LoVo (cell line): ENCODE results near the gene KRTCAP2.

Experiments
- DNase-seq: peaks from one replicate; pipeline ENCODE4 v3.0.0-alpha.2; 2016; ENCODE audit warnings: low spot score

KRTCAP2 gene

DNA sequence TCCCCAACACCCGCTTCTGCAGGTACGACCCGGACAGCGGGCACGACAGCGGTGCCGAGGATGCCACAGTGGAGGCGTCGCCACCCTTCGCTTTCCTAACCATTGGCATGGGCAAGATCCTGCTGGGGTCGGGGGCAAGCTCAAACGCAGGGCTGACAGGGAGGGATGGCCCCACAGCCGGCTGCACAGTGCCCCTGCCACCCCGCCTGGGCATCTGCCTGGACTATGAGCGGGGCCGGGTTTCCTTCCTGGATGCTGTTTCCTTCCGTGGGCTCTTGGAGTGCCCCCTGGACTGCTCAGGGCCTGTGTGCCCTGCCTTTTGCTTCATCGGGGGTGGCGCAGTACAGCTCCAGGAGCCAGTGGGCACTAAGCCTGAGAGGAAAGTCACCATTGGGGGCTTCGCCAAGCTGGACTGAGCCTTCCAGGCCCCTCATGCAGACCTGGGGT, 10.7 kb upstream of the KRTCAP2 start:
- DNase-seq = no peak

DNA sequence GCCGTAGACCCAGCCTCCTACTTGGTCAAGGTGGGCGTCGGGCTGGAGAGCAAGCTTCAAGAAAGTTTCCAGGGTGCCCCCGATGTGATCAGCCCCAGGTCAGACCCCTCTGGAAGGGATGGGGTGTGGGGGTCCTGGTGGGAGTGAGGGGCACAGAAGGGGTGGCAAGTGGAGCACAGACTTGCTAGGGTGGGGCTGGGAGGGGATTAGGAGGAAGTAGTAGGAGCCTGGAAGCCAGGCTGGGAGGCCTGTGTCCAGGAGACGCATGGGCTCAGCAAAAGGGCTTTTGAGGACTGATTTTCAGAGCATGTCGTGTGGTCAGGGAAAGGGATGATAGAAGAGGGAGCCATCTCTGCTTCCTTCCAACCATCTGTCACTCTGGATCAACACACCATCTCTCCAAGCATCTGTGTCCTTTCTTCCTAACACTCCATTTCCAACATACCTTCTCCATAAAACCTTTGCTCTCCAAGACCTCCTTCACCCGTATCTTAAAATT, 9.0 kb upstream of the KRTCAP2 start:
- DNase-seq = no peak

DNA sequence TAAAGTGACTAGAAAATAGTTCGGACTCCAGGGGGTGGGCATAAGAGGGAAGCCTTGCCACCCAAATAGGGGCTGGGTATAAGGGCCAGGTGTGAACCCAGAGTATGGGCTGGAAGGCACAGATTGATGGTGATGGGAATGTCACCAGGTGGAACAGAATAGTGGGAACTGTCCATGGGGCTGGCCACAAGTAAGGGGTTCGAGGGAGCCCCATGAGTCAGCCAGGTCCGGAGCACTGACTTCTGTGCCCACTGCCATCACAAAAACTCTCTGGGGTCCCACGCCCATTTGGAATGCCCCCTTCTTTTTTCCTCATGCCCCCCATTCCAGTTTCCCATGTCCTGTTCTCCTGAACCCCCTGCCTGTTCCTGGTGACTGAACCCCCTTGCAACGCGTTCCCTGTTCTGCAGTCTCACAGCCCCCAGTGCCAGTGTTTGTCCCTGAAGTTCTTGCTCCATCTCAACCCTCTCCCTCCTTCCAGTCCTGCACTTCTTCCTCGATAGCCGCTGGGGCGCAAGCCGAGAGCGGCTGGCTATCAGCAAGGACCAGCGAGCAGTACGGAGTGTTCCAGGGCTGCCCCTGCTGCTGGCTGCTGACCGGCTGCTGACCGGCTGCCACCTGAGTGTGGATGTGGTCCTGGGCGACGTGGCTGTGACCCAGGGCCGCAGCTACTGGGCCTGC, 8.4 kb upstream of the KRTCAP2 start:
- no peak for DNase-seq

DNA sequence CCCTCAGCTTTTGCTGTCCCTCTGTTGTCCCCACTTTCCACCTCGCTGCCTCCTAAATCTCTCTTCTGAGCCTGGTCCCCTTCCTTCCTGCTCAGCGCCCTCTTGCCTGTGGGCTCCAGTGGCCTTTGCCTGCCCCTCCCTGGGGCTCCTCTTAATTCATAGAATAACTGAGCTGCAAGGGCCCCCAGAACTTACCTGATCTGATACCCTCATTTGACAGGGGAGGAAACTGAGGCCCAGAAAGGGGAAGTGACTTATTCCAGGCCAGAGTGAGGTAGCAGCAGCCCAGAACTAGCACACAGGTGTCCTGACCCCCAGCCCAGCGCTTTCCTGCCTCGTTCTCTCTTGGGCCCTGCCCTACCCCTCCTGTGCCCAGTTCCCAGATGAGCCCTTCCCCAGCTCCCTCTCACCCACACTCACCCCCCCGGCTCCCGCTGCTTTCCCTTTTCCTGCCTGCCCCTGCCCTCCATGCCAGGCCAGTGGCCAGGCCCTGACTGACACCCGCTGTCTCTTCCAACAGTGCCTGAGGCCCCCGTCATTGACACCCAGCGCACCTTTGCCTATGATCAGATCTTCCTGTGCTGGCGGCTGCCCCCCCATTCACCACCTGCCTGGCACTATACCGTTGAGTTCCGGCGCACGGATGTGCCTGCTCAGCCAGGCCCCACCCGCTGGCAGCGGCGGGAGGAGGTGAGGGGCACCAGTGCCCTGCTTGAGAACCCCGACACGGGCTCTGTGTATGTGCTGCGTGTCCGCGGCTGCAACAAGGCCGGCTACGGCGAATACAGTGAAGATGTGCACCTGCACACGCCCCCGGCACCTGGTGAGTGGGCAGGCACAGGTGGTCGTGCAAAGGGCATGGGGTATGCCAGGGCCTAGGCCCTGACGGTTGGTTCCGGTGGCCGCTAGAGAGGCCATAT, 6.3 kb upstream of the KRTCAP2 start:
- DNase-seq = no peak

DNA sequence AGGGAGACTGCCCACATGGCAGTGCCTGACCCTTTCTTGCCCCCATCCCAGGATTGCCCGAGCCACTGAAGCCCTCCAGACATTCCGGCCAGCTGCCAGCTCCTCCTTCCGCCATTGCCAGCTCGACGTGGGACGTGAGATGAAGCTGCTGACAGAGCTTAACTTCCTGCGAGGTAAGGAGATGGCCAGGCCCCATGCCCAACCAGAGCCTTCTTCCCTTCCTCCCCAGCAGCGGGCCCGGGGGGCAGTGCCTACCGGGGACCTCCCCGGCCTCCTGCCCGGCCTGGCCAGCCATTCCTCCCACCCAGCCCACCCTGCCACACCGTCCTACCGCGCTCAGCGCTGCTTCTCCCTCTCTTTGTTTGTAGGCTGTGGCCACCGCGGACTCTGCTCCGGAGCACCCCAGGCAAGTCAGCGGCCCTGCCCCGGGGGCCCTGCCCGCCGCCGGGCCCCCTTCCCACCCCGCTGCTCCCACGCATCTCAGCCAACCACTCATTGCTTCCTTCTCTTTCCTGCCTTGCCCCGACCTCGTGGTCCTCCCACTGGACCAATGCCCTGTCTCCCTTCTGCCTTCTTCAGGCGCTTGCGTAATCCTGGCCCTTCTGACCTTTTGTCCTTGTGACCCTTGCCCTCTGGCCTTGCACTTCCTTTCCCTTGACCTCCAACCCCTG, 5.5 kb upstream of the KRTCAP2 start:
- no peak for DNase-seq

DNA sequence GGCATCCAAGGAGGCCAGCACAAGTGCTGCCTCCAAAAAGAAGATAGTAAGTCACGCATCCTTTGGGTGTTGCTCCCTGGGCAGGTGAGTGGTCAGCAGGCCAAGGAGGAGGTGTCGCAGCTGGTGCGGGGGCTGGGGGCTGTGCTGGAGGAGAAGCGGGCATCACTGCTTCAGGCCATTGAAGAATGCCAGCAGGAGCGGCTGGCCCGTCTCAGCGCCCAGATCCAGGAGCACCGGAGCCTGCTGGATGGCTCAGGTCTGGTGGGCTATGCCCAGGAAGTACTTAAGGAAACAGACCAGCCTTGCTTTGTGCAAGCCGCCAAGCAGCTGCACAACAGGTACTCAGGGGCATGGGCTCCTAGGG, 4.8 kb upstream of the KRTCAP2 start:
- no peak for DNase-seq

DNA sequence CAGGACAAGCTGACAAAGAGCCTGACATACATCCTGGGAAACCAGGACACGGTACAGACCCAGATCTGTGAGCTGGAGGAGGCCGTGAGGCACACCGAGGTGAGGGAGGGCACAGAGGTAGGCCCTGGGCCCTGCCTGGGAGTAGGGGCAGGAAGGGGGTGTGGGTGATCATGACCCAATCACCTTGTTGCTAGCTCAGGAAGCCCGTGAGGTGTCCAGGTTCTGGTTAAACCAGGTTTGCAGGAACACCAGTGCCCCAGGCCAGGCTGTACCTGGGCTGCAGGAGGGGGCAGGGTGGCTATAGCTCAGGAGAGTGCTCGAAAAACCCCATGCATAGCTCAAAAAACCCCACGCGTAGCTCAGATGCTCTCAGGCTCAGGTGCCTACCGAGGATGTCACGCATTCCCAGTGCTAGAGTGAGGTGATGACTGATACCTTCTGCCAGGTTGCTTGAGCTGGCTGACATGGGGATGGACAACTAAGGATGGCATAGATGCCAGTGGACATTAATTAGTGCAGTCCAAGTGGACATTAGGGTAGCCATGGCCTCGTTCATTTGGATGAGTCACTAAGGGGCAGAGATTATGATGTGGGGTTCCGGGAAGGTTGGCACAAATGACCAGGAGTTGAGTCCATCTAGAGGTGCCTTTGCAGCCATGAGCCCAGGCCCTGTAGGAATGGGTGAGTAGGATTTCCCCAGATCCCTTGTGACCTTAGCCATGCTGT, 4.3 kb upstream of the KRTCAP2 start:
- DNase-seq = no peak

DNA sequence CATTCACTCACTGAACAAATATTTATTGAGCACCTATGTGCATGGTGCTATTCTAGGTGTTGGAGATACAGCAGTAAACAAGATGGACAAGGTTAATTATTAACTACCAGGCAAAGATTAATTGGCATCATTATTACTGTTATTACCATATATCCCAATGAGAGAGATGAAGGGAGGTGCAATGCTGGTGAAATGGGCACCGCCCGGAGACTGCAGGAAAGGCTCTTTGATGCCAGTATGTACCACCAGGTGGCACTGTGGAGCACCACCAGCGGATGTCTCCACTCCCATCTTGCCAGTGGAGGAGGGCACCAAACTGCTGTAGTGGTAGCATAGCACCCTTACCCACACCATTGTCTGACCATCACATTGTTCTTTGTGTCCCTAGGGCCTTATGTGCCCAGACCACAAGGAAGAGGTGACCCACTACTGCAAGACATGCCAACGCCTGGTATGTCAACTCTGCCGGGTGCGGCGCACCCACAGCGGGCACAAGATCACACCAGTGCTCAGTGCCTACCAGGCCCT, 3.5 kb upstream of the KRTCAP2 start:
- DNase-seq = peak; percentile 78

DNA sequence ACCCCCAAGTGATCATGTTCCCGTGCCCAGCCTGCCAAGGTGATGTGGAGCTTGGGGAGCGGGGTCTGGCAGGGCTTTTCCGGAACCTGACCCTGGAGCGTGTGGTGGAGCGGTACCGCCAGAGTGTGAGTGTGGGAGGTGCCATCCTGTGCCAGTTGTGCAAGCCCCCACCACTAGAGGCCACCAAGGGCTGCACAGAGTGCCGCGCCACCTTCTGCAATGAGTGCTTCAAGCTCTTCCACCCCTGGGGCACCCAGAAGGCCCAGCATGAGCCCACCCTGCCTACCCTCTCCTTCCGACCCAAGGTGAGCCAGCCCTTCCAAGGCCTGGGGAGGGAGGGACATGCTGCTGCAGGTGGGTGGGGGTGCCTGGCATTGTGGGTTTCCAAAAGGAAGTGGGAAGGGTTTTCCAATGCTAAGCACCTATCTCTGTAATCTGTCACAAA, 2.8 kb upstream of the KRTCAP2 start:
- no peak for DNase-seq

DNA sequence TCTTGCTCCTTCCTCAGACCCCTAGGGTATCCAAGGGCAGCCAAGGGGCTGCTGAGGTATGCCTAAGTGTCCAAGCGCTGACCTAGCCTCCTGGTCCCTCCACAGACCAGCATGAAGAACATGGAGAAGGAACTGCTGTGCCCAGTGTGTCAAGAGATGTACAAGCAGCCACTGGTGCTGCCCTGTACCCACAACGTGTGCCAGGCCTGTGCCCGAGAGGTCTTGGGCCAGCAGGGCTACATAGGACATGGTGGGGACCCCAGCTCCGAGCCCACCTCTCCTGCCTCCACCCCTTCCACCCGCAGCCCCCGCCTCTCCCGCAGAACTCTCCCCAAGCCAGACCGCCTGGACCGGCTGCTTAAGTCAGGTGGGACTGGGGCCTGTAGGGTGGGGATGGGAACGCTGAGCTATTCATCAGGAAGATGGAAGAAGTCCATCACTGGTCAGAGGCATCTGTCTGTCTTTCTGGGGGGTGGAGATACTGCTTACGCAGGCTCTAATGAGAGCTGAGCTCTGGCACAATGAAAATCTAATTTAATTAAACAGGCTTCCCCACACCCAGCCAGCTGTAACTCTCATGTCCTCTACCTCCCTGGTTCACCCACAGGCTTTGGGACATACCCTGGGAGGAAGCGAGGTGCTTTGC, 2.3 kb upstream of the KRTCAP2 start:
- DNase-seq = no peak

DNA sequence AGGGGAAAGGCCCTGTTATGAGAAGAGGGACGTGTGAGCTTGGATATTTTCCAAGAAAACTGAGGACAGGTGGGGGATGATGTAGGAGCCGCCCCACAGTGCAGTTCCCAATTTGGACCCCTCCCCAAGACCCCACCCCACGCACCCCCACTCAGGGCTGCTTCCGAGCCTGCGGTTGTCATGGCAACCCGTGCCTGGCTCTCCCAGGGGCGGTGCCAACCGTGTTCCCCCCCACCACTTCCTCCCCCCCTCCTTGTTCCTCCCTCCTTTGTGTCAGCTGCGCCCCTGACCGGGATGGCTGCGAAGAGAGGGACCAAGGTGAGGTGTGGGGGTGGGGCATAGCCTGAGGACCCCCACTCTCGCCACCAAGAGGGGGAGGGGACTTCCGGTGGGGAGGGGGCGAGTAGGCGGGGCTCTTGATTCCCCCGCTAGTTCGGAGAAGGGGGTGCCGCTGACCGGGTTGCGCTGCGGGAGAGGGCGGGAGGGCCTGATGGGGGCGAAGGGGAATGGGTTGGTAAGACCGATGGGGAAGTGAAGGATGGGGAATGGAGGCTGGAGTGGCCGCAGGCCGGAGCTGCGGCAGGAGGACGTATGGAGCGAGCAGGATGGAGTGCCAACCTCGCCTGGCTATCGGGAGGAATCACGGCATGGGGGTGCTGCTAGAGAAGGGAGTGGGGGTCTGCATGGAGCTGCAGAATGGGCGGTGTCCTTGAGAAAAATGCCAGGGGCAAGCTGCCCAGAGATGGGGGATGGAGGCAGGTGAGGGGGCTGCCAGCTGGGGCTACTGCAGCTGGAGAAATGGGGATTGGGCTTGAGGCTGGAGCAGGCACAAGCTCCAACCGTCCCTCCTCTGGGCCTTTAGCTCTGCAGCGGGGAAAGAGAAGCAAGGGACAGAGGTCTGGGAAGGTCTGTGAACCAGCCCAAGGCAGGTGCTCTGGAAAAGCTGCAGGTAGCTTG, 1.5 kb upstream of the KRTCAP2 start:
- no peak for DNase-seq

DNA sequence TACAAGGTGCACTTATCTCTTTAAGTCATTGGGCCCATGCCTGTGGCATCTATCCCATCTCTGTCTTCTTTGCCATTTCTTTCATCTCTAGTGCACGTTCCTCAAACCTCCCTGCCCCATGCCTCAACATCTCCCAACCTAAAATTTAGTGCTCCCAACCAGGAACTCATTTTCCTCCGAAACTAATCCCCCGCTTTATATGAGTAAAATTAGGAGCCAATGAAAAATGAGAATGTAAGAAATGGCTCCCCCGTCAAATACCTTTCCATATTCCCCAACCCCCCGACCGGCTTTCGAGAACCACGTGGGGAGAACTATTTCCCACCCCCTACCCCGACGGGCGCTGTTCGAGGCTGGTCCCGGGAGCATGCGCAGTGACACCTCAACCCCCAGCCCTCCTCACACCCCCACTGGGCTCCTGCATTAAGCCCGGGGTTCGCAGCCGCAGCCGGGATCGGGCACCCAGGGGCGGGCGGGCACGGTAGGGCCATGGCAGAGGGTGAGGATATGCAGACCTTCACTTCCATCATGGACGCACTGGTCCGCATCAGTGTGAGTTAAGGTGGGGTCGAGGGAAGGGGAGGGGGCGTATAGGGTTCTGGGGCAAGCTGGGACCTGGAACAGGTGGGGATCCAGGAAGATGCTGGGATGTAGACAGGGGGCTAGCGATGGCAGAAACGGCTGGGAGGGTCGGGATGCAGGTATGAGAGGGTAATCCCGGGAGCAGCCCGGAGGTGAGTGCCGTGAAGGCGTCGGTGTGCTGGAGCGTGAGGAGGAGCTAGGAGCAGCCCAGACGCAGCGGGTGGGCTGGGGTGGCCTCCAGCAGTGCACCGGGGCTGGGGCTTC, 597 bp upstream of the KRTCAP2 start, which contains the start of gene TRIM46:
TRIM46 (plus strand) TSS at position 372 of the 846 bp plus-strand sequence; CDS start at position 490, 118 bp downstream.
- DNase-seq = no peak

DNA sequence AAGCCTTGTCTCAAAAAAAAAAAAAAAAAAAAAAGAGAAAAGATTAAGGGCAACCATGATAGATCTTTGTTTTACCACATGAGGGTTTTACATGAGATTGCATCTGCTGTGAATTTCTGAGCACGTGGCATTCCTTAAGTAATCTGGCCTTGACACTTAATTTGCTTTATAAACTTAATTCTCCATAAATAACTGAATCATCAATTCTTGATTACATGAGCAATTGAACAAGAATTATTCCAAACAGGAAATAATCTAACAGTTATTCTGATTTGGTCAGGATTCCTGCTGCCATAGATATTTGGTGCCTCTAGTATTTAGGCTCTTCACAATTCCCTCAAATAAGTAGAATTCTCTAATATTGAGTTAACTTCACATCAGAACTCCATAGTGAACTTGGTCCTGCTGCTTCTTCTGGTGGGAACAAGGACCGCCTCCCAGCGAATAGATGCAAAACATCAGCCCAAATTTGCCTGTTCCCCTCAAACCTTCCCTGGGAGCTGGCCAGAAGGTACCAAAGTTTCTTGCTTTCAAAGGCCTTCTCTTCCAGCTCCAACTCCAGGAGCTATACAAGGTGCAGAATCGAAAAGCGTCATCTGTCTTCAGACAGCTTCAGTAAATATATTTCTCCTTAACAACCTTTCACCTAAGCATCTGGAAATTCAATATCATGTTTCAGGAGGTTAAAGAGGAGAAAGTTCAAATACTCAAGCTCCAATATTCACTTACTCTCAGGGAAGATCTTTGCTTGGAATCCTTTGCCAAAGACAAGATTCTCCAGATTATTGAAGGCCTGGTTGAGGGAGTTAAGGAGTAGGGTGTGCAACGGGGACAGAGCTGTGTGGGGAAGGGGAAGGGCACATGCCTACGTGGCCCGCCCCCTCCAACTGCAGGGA, 1.0 kb downstream of the KRTCAP2 start:
- DNase-seq = no peak

DNA sequence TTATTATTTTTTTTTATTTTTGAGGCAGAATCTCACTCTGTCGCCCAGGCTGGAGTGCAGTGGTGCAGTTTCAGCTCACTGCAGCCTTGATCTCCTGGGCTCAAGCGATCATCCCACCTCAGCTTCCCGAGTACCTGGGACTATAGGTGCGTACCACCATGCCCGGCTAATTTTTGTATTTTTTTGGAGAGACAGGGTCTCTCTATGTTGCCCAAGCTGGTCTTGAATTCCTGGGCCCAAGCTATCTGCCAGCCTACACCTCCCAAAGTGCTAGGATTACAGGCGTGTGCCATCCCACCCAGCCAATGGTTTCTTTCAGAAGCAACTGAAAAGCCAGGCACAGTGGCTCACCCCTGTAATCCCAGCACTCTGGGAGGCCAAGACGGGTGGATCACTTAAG, 2.3 kb downstream of the KRTCAP2 start:
- DNase-seq = no peak

DNA sequence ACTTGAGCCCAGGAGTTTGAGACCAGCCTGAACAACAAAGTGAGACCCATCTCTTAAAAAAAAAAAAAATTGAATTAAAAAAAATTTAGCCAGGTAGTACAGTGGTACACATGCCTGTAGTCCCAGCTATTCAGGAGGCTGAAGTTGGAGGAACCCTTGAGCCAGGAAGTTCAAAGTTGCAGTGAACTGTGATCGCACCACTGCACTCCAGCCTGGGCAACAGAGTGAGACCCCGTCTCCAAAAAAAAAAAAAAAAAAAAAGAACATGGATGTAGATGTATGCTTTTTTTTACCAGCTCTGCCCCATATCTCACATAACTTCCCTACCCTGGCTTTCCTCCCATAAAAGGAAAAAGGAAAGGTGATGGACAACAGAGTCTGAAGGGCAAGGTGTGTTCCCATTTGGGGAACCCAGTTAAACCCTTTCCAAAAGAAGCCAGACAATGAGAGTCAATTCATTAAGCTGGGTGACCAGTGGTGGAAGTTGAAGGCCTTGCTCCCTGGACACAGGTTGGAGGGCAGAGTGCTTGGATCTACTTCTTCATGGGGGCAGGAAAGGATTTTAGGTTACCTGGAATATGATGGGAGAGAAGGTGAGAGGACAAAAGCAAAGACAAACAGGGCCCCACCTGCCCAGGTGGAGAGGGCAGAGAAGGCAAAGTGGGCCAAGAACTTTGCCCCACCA, 2.9 kb downstream of the KRTCAP2 start:
- DNase-seq = no peak

DNA sequence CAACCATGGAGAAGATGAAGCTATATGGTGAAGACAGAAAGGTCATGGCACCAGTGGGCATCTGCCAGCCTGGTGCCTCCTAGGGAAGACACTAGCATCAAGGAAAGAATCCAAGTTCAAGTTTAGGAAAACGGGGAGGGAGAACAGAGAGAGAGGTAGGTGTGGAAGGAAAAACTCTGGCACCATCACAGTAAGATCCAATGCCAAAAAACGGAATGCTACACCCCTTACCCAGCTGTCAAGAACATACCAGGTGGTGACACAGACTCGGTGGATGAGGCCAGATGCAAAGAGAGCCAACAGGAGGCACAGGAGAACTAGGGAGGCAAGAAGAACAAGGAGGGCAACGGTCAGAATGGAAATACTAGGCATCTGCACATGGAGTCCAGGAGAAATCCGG, 3.6 kb downstream of the KRTCAP2 start:
- DNase-seq = no peak
